ENCODE data around the gene HOXC9.

The HOXC9 gene

GRCh38 chr12:53997204-53998109, 2.5 kb upstream of the HOXC9 start:
- peak overlapping the region; percentile 17 for H3K9ac ChIP-seq (ENCODE audit: low read depth, low read length, poor library complexity, severe bottlenecking)
- no peak overlapping the region for H2AFZ ChIP-seq (ENCODE audit: low read length)
- no peak for TF ChIP-seq EZH2phosphoT487 (IDR thresholded peaks at IDR 0.05; ENCODE audit: borderline replicate concordance)
- TF ChIP-seq, protein P1, sequence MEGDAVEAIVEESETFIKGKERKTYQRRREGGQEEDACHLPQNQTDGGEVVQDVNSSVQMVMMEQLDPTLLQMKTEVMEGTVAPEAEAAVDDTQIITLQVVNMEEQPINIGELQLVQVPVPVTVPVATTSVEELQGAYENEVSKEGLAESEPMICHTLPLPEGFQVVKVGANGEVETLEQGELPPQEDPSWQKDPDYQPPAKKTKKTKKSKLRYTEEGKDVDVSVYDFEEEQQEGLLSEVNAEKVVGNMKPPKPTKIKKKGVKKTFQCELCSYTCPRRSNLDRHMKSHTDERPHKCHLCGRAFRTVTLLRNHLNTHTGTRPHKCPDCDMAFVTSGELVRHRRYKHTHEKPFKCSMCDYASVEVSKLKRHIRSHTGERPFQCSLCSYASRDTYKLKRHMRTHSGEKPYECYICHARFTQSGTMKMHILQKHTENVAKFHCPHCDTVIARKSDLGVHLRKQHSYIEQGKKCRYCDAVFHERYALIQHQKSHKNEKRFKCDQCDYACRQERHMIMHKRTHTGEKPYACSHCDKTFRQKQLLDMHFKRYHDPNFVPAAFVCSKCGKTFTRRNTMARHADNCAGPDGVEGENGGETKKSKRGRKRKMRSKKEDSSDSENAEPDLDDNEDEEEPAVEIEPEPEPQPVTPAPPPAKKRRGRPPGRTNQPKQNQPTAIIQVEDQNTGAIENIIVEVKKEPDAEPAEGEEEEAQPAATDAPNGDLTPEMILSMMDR (conservative IDR thresholded peaks at IDR 0.05; ENCODE audit: low read length), result no peak
- peaks cover 47% of the 10 kb centered on the region for H3K79me2 ChIP-seq (ENCODE audit: insufficient read depth, low read length)
- peaks cover 4% of the 10 kb centered on the region for H4K20me1 ChIP-seq (ENCODE audit: insufficient read depth, low read length, poor library complexity, severe bottlenecking)
- H3K4me2 ChIP-seq (ENCODE audit: low read depth, low read length, poor library complexity, severe bottlenecking), result peak overlapping the region; percentile 12
- H3K27me3 ChIP-seq (ENCODE audit: insufficient read depth, low read length, poor library complexity, severe bottlenecking), result no peaks in the 10 kb centered on the region
- no peaks in the 10 kb centered on the region for H3K9me3 ChIP-seq (ENCODE audit: insufficient read depth, low read depth, low read length)
- no peaks in the 10 kb centered on the region for H3K9me2 ChIP-seq (replicated peaks; ENCODE audit: low read depth, low read length)
- H3K4me3 ChIP-seq (ENCODE audit: low read length, poor library complexity, severe bottlenecking), result no peak overlapping the region
- peaks cover 38% of the 10 kb centered on the region for H3K4me1 ChIP-seq (ENCODE audit: insufficient read depth, low read length, poor library complexity, severe bottlenecking)
- H3F3A ChIP-seq (ENCODE audit: low read depth), result no peaks in the 10 kb centered on the region
- H3K36me3 ChIP-seq (ENCODE audit: insufficient read depth, low read length), result no peaks in the 10 kb centered on the region

DNA sequence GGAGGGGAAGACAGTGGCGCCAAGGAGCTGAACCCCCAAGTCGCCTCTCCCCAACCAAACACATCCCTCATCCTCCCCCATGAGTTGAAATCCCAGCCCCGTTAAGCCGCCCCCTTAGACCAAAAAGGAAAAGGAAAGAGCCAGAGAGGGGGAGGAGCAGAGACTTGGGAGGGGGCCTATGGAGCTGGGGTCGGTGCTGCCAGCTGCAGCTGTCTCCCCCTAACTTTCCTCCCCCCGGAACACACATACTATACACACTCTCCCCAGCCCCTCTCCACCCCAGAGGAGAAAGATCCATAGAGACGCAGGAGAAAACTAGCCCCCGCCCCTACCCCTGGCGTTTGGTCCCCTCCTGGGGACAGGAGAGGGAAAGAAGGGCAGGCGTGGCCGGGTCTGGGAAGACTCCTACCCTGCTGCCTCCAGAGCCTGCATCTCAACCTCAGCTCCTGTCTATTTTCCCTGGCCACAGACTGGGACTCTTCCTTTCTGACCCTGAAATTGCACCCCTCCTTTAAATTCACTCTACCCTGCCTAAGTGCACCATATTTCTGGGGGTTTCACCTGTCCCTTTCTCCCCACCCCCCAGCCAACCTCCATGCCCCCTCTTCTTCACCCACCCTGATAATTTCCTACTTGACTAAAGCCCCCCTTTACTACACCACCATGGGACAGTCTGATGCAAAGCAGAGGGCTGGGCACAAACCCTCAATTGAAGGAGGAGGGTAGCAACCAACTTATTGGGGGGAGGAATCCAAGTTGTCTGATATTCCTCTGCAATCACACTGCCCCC, 1.7 kb upstream of the HOXC9 start:
- Histone ChIP-seq H3K4me2 (ENCODE audit: low read depth, low read length, poor library complexity, severe bottlenecking) (peak overlapping the region; percentile 12), H3K27me3 (ENCODE audit: insufficient read depth, low read length, poor library complexity, severe bottlenecking) (no peaks in the 10 kb centered on the region), H3K4me3 (ENCODE audit: low read length, poor library complexity, severe bottlenecking) (no peak overlapping the region)

GRCh38 chr12:53998900-53999236, 1.1 kb upstream of the HOXC9 start:
- Histone ChIP-seq H3K36me3 (ENCODE audit: insufficient read depth, low read length) (no peaks in the 10 kb centered on the region), H3K9me3 (ENCODE audit: insufficient read depth, low read depth, low read length) (no peaks in the 10 kb centered on the region), H3K27me3 (ENCODE audit: insufficient read depth, low read length, poor library complexity, severe bottlenecking) (no peaks in the 10 kb centered on the region), H3K9me2 (replicated peaks; ENCODE audit: low read depth, low read length) (no peaks in the 10 kb centered on the region), H3K9ac (ENCODE audit: low read depth, low read length, poor library complexity, severe bottlenecking) (no peak overlapping the region), H2AFZ (ENCODE audit: low read length) (no peak overlapping the region), H3K4me2 (ENCODE audit: low read depth, low read length, poor library complexity, severe bottlenecking) (no peak overlapping the region), H4K20me1 (ENCODE audit: insufficient read depth, low read length, poor library complexity, severe bottlenecking) (peaks cover 4% of the 10 kb centered on the region), H3K79me2 (ENCODE audit: insufficient read depth, low read length) (peaks cover 41% of the 10 kb centered on the region), H3K4me3 (ENCODE audit: low read length, poor library complexity, severe bottlenecking) (no peak overlapping the region), H3K4me1 (ENCODE audit: insufficient read depth, low read length, poor library complexity, severe bottlenecking) (peaks cover 38% of the 10 kb centered on the region), H3F3A (ENCODE audit: low read depth) (no peaks in the 10 kb centered on the region)
- TF ChIP-seq EZH2phosphoT487 (IDR thresholded peaks at IDR 0.05; ENCODE audit: borderline replicate concordance), result no peak
- TF ChIP-seq, protein P1 (conservative IDR thresholded peaks at IDR 0.05; ENCODE audit: low read length), result no peak

More for the DNA sequence above, 1.7 kb upstream of the HOXC9 start:
- Histone ChIP-seq H4K20me1 (ENCODE audit: insufficient read depth, low read length, poor library complexity, severe bottlenecking) (peaks cover 4% of the 10 kb centered on the region), H3F3A (ENCODE audit: low read depth) (no peaks in the 10 kb centered on the region), H3K4me1 (ENCODE audit: insufficient read depth, low read length, poor library complexity, severe bottlenecking) (peaks cover 38% of the 10 kb centered on the region), H2AFZ (ENCODE audit: low read length) (no peak overlapping the region), H3K9me3 (ENCODE audit: insufficient read depth, low read depth, low read length) (no peaks in the 10 kb centered on the region), H3K36me3 (ENCODE audit: insufficient read depth, low read length) (no peaks in the 10 kb centered on the region), H3K79me2 (ENCODE audit: insufficient read depth, low read length) (peaks cover 43% of the 10 kb centered on the region), H3K9me2 (replicated peaks; ENCODE audit: low read depth, low read length) (no peaks in the 10 kb centered on the region), H3K9ac (ENCODE audit: low read depth, low read length, poor library complexity, severe bottlenecking) (peak overlapping the region; percentile 17)
- TF ChIP-seq, protein P1 (conservative IDR thresholded peaks at IDR 0.05; ENCODE audit: low read length), result no peak
- TF ChIP-seq EZH2phosphoT487 (IDR thresholded peaks at IDR 0.05; ENCODE audit: borderline replicate concordance), result no peak

Data from Loucy (cell line).